ENCODE results near the gene CEP57L1. TPM values are rescaled to one million over a fixed set of nuclear protein-coding genes. Genes with fewer than 3 reads are reported as not detected.

CEP57L1 gene
- total and polyA plus RNA-seq, 8 donors, result 11.3 to 42.5 (median 33.6) TPM

GRCh38 chr6:109050447-109051102, 44.7 kb upstream of the CEP57L1 start:
- ATAC-seq (no peak), DNase-seq (no peak)
- no peaks in the 10 kb centered on the region for H3K9me3 ChIP-seq
- no peak overlapping the region for H3K27ac ChIP-seq
- H3K27me3 ChIP-seq, result no peaks in the 10 kb centered on the region
- intact Hi-C loops (cut with DNase I), result no loop called here
- peaks cover 0 to 3% of the 10 kb centered on the region in 2 donors for H3K4me1 ChIP-seq
- H3K36me3 ChIP-seq, result no peaks in the 10 kb centered on the region
- no peak overlapping the region for H3K4me3 ChIP-seq
- no peak for TF ChIP-seq CTCF (IDR thresholded peaks at IDR 0.05)

- H3K4me3 ChIP-seq, result no peak overlapping the region
- intact Hi-C loops (cut with DNase I), result no loop called here
- no peak overlapping the region for H3K27ac ChIP-seq
- DNase-seq (no peak), ATAC-seq (no peak)
- H3K36me3 ChIP-seq, result no peaks in the 10 kb centered on the region
- H3K9me3 ChIP-seq, result no peaks in the 10 kb centered on the region
- H3K4me1 ChIP-seq, result peaks cover 0 to 11% of the 10 kb centered on the region in 2 donors
- H3K27me3 ChIP-seq, result no peaks in the 10 kb centered on the region
- TF ChIP-seq CTCF (IDR thresholded peaks at IDR 0.05), result no peak
Observed at GRCh38 chr6:109051301-109052017, 43.8 kb upstream of the CEP57L1 start.

GRCh38 chr6:109052018-109052651, 43.2 kb upstream of the CEP57L1 start:
- DNase-seq (no peak), ATAC-seq (no peak)
- Histone ChIP-seq H3K27me3 (no peaks in the 10 kb centered on the region), H3K4me3 (no peak overlapping the region), H3K4me1 (peaks cover 0 to 14% of the 10 kb centered on the region in 2 donors), H3K9me3 (no peaks in the 10 kb centered on the region), H3K27ac (no peak overlapping the region), H3K36me3 (no peaks in the 10 kb centered on the region)
- no peak for TF ChIP-seq CTCF (IDR thresholded peaks at IDR 0.05)
- intact Hi-C loops (cut with DNase I), result no loop called here

- H3K4me1 ChIP-seq, result peaks cover 0 to 14% of the 10 kb centered on the region in 2 donors
- TF ChIP-seq CTCF (IDR thresholded peaks at IDR 0.05), result no peak
- ATAC-seq, result no peak
- no peak for DNase-seq
- no peak overlapping the region for H3K4me3 ChIP-seq
- H3K36me3 ChIP-seq, result no peaks in the 10 kb centered on the region
- no peak overlapping the region for H3K27ac ChIP-seq
- H3K9me3 ChIP-seq, result no peaks in the 10 kb centered on the region
- no peaks in the 10 kb centered on the region for H3K27me3 ChIP-seq
- intact Hi-C loops (cut with DNase I), result no loop called here
Observed at GRCh38 chr6:109052852-109053251, 42.5 kb upstream of the CEP57L1 start.

- intact Hi-C loops (cut with DNase I), result no loop called here
- Histone ChIP-seq H3K4me1 (peaks cover under 1 to 15% of the 10 kb centered on the region in 2 donors), H3K36me3 (no peaks in the 10 kb centered on the region), H3K27ac (no peak overlapping the region), H3K4me3 (no peak overlapping the region), H3K9me3 (no peaks in the 10 kb centered on the region), H3K27me3 (no peaks in the 10 kb centered on the region)
- no peak for ATAC-seq
- no peak for DNase-seq
- no peak for TF ChIP-seq CTCF (IDR thresholded peaks at IDR 0.05)
Observed at GRCh38 chr6:109053336-109053735, 42.0 kb upstream of the CEP57L1 start.

Measured in left lung (tissue), 10 donors.